ENCODE results near the gene ARMH2.
"Not testable (repeated sequence)": the region's sequence is repeated elsewhere in the genome, so short reads cannot be mapped to it uniquely, and the experiment has no call there.

ARMH2 gene

DNA sequence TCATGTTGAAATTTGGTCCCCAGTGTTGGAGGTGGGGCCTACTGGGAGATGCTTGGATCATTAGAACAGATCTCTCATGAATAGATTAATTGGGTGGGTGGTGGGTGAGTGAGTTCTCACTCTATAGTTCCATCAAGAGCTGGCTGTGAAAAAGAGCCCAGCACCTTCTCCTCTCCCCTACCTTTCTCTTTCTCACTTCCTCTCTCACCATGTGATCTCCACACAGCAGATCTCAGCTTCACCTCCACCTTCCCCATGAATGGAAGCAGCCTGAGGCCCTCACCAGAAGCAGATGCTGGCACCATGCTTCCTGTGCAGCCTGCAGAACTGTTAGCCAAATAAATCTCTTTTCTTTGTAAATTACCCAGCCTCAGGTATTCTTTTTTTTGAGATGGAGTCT lies 36.9 kb downstream of the ARMH2 start:
- DNase-seq, result no peak

DNA sequence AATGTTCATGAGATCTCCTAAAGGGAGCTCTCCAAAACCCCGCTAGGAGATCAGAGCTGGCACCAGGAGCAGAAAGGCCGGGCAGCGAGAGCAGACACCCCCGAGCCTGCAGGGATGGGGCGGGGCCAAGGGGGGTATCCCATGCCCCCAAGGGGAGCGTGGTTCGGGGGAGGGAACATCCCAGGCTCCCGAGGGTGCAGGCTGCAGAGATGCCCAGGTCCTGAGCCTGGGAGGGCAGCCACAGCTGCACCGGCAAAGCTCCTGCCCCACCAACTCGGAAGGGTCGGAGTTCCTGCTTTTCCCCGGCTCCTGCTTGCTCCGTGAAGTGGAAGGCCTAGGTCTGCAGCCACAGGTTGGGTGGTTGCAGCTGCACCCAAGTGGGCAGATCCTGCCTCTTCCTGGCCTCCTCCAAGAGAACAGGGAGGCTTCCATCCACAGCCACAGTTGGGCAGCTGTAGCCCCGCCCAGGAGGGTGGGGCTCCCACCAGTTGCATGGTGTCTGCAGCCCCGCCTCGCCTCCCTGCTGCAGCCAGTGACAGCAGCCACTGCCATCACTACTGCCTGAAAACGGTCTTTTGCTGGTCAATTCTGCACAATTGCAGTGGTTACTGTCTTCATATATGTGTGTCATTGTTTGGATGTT lies 37.4 kb downstream of the ARMH2 start:
- no peak for DNase-seq

DNA sequence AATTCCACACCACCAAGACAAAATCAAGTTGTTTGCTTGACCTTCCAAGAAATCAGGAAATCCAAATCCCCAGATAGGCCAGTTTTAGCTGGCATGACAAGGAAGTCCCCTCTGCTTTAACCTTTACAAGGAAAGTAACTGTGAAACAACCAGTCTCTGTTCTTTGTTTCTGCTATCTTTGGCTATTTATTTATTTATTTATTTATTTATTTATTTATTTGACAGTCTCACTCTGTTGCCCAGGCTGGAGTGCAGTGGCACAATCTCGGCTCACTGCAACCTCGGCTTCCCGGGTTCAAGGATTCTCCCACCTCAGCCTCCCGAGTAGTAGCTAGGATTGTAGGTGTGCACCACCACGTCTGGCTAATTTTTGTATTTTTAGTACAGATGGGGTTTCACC lies 38.5 kb downstream of the ARMH2 start:
- no peak for DNase-seq

DNA sequence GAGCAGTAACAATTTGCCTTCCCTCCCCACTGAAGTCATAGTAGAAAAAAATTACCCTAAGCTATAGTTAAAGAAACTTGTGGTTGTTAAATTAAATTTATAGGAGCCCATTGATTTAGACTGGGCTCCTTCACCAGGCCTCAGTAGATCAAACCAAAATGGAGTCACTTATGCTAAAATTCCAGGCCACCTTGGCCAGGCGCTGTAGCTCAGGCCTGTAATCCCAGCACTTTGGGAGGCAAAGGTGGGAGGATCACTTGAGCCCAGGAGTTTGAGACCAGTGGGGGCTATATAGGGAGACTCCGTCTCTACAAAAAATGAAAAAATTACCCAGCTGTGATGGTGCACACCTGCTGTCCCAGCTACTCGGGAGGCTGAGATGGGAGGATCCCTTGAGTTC lies 39.0 kb downstream of the ARMH2 start:
- no peak for DNase-seq

DNA sequence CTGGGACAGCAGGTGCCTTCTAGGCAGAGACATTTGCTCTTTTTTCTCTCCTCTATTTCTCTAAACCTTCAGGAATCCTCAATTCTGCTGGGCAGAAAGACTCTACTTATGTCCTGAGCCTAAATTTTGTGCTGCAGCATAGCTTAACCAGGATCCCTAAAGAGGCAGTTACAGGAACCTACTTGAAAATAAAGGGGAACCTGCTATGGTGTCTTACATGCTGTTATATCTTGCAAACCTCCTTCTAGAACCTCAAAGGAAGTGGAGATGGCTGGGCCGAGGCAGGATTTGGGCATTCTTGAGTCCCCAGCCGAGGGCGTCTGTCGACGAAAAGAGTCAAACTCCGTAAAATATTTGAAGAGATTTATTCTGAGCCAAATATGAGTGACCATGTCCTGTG lies 41.1 kb downstream of the ARMH2 start:
- DNase-seq, result no peak

DNA sequence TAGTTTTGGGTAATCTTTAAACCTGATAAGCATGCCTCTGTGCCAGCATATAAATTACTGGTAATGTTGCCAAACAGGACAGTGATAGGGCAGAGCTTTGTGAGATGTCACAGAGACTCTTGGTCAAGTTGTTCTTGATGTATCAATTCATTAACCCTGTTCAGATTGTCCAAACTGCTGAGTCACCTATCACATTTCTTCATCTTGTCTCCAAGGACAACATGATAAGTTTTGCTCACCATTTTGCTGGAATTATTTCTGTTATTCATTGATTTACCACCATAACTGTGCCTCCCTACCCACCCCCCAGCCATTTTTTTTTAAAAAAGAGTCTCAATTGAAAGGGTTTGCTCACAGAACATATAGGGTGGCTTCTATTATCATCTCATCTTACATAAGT lies 43.4 kb downstream of the ARMH2 start:
- no peak for DNase-seq

DNA sequence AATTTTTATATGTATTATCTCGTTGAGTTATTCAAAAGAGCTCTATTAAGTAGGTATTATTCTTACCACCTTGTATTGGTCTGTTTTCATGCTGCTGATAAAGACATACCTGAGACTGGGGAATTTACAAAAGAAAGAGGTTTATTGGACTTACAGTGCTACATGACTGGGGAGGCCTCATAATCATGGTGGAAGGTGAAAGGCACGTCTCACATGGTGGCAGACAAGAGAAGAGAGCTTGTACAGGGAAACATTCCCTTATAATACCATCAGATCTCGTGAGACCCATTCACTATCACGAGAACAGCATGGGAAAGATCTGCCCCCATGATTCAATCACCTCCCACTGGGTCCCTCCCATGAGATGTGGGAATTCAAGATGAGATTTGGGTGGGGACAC lies 44.3 kb downstream of the ARMH2 start:
- DNase-seq, result not testable (repeated sequence)

DNA sequence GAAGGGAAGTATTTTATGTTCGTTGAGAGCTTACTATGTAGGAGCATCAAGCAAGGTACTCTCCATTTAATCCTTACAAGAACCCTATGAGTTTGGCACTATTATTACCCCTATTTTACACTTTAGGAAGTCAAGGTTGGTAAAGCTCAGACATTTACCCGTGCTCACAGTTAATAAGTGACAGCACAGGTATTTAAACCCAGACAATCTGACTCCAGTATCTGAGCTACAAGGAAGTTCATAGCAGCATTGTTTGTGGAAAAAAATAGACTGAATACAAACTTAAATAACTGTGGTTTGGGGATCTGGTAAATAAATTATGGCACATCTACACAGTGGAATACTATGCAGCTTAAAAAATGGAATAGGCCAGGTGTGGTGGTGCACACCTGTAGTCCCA lies 45.2 kb downstream of the ARMH2 start:
- no peak for DNase-seq

DNA sequence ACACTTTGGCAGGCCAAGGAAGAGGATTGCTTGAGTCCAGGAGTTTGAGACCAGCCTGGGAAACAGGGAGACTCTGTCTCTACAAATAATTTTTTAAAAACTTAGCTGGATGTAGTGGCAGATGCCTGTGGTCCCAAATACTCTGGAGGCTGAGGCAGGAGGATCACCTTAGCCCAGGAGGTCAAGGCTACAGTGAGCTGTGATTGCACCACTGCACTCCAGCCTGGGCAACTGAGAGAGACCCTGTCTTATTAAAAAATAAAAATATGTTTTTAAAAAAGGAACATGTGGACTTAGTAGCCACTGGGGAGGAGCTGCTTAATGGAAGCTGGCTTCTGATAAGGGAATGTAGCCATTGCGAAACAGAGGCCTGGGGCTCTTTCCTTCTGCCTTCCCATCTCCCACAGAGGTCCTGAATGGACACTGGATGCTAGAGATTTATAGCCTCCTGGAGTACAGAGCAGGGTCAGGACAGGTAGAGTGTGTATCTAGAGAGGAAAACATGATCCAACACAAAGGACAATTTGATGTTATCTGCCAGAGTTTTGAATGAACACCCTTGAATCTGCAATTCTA lies 45.7 kb downstream of the ARMH2 start:
- DNase-seq, result no peak

DNA sequence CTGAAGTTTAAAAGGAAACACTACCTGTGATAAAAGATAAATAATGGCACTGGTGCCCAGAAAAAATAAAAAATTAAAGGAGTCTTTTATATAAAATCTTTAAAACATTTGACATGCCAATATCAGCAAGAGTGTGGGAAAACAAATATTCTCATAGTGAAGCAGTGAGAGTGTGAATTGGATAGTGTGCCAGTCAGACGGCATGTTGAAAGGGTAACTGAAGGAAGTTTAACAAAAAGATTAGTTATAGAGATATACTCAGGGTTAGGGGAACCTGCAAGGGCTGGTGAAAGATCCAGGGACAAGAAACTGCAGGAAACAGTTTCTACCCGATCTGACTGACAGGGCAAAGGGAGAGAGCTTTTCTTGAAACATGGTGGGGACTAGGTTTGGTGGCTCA lies 46.2 kb downstream of the ARMH2 start:
- DNase-seq, result no peak

DNA sequence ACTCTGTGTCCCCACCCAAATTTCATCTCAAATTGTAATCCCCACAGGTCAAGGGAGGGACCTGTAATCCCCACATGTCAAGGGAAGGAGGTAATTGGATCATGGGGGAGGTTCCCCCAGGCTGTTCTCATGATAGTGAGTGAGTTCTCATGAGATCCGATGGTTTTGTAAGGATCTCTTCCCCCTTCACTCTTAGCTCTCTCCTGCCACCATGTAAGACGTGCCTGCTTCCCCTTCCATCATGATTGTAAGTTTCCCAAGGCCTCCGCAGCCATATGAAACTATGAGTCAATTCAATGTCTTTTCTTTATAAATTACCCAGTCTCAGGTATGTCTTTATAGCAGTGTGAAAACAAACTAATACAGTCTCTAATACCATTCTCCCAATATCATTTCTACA lies 47.8 kb downstream of the ARMH2 start:
- DNase-seq, result not testable (repeated sequence)

DNA sequence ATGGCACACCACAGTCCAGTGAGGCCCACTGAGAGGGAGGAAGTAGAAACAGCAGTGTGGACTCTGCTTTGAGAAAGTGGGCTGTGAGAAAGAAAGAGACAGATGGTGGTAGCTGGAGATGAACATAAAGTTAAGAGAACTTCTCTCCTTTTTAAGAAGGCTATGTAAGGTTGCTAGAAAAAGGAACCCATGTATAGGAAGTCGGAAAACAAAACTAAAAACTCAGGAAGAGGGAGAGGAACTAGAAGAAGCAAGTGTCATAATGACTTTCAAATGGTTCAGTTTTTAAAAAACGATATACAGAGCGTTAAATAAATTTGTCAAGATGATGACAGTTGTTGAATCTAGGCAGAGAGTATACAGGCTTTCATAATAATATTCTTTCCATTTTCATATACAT lies 49.4 kb downstream of the ARMH2 start:
- DNase-seq, result no peak

Data from right forelimb (tissue), 1 donor.